GM12801 (cell line): ENCODE measurements around the gene B3GAT2.

Experiments
- CTCF ChIP-seq: IDR thresholded peaks from one replicate; pipeline ENCODE4 v1.5.1; 2011; ENCODE audit warnings: control low read depth; ENCODE audit not compliant: insufficient read length; ENCODE audit errors: extremely low read depth

The B3GAT2 gene

GRCh38 chr6:70819646-70820045, 137.2 kb downstream of the B3GAT2 start:
- TF ChIP-seq CTCF: no peak

GRCh38 chr6:70813885-70814284, 143.0 kb downstream of the B3GAT2 start:
- no peak for TF ChIP-seq CTCF

- TF ChIP-seq CTCF: no peak
Observed at GRCh38 chr6:70811788-70812187, 145.1 kb downstream of the B3GAT2 start.
